NCI-H1417 treated with DMSO at 0.1 percent for 48 hours (cell line): Measurements from ENCODE around the gene ERP29.
"Not testable (repeated sequence)": the region's sequence is repeated elsewhere in the genome, so short reads cannot be mapped to it uniquely, and the experiment has no call there.

ENCODE experiments used
- DNase-seq: peaks from one replicate; lab custom pipeline; 2025; lab: John Stamatoyannopoulos, UW

The ERP29 gene

DNA sequence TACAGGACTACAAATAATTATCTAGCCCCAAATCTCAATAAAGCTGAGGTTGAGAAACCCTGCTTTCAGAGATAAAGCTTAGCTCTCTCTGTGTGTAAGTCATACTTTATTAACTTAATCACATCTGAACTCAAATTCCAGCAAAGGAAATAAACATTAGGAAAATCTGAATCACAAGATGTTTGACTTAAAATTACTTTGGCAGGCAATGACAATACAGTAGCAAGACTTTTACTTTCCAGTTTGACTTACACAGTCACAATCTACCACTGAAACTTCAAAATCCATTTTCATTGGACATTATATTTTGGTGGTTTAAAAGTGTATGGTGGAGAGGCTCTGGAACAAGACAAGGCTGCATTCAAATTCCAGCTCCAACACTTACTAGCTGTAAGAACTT is 11.7 kb upstream of the ERP29 start:
- no peak for DNase-seq

DNA sequence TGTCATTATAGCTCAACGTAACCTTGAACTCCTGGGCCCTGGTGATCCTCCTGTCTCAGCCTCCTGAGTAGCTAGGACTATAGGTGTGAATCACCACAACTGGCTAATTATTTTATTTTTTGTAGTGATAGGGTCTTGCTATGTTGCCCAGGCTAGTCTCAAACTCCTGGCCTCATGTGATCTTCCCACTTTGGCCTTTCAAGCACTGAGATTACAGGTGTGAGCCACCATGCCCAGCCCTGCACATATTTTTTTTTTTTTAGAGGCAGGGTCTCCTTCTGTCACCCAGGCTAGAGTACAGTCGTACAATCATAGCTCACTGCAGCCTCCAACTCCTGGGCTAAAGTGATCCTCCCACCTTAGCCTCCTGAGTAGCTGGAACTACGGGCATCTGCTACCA is 9.2 kb upstream of the ERP29 start:
- DNase-seq, result no peak

DNA sequence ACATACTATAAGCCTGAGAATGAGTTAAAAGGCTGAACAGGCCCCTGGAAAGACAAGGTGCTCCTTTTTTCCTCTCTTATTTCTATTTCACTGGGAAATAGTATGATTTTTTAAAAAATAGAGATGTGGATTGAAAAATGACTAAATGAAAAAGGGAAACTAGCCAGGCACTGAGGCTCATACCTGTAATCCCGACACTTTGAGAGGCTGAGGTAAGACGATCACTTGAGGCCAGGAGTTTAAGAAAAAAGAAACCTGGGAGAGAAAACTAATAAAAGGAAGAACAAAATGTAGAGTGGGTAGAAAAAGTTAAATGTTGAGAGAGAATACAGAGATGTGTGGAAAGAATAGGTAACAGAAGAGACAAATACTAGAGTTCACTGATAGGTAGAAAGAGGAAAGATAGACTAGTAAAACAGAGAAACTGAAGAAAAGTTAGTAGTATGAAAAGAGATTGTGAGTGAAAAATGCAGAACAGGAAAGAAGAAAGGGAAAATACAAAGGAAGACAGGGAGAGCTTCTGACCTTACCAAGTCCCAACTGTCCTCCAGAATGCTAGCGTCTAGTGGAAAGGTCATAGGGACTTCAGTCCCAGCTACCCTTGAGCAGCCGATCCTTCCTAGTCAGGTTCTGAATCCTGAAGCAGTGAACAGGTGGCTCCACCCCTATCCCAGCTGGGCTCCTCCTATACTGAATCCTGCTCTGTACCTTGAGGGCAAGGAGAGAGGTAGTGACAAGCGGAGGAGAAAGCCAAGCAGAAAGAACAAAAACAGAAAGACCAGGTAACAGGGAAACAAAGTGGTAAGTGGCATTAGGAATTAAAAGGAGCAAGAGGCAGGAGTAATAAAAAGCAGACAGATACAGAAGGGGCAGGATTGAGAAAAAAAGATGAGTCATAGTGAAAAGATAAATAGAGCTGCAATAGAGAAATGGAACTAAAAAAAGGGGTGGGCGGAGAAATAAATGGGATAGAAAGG is 7.5 kb upstream of the ERP29 start:
- DNase-seq, result no peak

- no peak for DNase-seq
Measured at GRCh38 chr12:112007945-112008344, 5.3 kb upstream of the ERP29 start.

GRCh38 chr12:112008918-112009317 is 4.3 kb upstream of the ERP29 start:
- no peak for DNase-seq

DNA sequence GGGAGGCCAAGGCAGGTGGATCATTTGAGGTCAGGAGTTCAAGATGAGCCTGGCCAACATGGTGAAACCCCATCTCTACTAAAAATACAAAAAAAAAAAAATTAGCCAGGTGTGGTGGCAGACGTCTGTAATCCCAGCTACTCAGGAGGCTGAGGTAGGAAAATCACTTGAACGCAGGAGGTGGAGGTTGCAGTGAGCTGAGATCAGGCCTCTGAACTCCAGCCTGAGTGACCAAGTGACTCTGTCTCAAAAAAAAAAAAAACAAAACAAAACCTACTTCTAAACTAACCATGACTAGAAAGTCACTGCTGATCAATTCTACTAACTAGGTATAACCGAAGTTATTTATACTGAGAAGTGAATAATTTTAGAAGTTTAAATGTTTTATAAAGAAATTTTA is 3.6 kb upstream of the ERP29 start:
- DNase-seq, result not testable (repeated sequence)

DNA sequence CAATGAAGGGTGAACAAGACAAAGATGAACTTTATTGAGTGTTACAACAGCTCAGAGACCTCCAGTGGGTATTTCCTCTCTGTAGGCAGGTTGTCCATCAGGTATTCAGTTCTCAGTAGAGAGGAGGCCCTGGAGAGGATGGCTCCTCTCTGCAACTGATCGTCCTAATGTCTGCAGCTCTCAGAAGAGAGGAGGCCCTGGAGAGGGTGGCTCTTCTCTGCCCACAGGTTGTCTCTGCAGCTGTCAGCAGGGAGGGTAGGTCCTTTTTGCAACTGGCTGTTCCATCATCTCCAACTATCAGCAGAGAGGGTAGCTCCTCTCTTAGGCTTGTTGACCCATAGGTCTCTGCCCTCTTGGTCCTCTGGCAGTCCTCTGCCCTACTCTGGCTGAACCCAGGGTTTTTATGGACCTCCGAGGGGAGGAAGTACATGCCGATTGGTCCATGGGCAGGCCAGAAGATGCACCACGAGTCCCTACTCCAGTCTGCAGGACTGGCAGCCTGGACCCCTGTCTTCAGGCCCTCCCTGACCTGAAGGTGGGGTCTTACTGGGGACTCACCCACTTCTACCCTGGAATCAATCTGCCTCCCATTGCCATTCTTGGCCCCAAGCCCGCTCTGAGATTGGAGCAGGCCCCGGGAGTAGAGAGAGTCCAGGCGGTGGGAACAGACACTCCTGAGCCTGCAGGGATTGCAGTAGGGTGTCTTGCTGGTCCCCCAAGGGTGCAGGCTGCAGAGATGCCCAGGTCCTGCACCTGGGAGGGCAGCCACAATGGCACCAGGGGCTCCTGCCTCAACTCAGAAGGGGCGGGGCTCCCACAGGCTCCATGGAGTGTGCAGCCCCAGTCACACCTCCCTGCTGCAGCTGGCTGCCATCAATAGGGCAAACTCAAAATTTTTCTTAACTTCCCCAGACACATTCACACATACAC is 2.5 kb upstream of the ERP29 start:
- no peak for DNase-seq

DNA sequence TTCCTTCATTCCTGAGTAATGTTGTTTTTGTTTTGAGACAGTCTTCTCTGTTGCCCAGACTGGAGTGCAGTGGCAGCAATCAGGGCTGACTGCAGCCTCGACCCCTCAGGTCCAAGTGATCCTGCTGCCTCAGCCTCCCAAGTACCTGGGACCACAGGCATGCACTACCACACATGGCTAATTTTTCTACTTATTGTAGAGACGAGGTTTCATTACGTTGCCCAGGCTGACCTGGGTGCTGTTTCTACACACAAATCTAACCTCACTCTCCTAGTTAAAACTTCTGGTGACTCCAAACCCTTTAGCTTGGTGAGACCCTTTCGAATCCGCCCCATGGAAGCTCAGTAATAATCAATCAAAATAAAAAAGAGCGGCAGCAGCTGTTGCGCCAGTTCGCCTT is 1.5 kb upstream of the ERP29 start:
- DNase-seq, result no peak

DNA sequence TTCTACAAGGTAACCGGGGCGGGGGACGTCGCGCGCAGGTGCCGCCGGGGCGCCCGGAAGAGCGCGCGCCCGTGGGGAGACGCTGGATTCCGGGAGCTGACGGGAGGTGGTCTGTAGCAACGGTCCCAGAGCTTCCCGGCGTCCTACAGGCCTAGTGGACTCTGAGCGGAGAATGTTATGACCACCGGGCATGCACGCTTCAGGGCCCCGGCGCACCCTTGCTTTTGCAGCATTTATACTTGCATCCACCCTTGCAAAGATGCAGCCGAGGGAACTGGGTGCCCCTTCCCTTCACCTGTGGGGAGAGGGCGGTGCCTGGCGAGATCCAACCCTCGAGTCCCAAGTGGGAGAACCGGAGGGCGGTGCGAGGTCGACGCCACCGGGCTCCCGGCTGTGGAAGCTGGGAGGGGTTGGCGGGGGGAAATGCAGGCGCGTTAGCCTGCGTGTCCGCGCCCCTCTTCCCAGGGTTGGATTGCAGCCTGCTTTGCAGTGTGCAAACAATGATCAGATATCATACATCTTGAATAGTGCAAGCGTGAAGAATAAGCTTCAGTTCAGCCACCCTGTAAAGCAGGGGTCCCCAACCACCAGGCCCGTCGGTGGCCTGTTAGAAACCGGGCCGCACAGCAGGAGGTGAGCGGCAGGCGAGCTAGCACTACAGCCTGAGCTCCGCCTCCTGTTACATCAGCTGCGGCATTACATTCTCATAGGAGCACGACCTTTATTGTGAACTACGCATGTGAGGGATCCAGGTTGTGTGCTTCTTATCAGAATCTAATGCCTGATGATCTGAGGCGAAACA is 576 bp downstream of the ERP29 start:
- DNase-seq, result peak; percentile 17

DNA sequence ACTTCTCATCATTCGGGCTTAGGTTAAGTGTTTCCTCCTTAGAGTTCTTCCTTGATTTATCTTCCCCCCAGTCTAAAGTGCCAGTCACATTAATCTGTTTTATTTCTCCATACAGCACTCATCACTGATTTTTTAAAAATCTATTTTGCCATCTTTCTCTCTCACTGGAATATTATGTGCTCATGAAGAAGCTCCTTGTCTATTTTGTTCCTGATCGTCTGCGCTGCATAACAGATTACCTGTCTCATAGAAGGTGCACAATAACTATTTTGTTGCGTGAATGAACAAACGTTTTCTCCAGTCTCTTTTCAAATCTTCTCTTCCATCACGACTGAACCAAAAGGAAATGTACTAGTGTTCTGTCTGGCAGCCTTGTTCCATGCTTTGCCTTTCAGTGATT is 2.7 kb downstream of the ERP29 start:
- DNase-seq, result no peak

DNA sequence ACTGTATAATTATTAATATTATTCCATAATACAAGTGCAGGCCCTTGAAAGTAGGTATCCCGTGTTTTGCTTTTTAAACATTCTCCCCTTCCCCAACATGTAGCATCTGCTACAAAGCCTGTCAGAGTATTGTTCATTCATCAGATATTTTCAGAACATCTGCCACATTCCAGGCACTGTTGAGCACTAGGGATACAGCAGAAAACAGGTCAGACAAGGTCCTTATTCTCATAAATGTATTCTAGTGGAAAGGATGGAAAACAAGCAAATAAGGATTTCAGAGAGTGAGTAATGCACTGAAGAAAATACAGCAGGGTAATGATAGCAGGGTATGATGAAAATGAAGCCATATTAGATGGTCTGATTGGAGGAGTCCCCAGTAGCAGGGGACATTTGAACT is 3.8 kb downstream of the ERP29 start:
- no peak for DNase-seq

DNA sequence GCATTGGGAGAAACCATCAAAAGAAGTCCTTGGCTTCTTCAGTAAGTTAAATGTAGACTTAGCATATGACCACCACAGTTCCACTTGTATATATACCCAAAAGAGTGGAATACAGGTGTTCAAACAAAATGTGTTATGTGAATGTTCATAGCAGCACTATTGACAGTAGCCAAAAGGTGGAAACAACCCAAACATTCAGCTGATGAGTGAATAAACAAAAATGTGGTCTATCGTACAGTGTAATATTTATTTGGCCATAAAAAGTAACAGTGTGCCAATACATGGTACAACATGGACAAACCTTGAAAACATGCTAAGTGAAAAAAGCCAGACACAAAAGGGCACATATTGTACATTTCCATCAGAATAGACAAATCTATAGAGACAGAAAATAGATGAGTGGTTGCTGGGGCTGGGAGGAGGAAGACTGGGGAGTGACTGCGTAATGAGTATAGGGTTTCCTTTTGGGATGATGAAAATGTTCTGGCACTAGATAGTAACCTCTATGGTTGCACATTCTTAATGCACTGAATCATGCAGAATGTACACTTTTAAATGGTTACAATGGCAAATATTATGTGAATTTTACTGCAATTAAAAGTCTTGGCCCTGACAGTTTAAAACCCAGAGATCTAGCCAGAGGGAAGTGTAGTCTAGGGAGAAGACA is 5.5 kb downstream of the ERP29 start:
- DNase-seq, result no peak

DNA sequence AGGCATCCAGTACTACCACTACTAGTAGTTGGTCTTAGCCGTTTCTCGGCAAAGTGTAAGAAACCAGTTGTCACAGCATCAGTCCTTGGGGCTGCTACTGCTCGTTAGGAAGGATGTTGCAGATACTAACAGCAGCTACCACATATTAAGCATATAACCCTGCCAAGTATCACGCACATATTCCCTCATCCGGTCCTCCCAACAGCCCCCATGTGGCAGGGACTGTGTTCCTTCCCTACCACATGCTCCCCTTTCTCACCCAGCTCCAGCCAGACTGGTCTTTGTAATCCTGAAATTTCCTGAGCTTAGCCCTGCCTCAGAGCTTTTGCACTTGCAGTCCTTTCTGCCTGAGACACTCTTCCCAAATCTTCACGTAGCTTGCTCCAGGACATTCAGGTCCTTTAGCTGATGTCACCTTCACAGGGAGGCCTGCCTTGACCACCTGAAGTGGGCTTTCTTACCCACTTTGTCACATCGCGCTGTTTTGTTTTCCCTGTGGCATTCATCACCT is 7.8 kb downstream of the ERP29 start:
- DNase-seq, result no peak

DNA sequence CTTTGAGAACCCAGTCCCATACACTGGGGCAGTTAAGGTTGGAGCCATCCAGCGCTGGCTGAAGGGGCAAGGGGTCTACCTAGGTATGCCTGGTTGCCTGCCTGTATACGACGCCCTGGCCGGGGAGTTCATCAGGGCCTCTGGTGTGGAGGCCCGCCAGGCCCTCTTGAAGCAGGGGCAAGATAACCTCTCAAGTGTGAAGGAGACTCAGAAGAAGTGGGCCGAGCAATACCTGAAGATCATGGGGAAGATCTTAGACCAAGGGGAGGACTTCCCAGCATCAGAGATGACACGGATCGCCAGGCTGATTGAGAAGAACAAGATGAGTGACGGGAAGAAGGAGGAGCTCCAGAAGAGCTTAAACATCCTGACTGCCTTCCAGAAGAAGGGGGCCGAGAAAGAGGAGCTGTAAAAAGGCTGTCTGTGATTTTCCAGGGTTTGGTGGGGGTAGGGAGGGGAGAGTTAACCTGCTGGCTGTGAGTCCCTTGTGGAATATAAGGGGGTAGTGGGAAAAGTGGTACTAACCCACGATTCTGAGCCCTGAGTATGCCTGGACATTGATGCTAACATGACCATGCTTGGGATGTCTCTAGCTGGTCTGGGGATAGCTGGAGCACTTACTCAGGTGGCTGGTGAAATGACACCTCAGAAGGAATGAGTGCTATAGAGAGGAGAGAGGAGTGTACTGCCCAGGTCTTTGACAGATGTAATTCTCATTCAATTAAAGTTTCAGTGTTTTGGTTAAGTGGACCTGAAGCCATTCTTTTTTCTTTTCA is 9.2 kb downstream of the ERP29 start:
- DNase-seq, result no peak

DNA sequence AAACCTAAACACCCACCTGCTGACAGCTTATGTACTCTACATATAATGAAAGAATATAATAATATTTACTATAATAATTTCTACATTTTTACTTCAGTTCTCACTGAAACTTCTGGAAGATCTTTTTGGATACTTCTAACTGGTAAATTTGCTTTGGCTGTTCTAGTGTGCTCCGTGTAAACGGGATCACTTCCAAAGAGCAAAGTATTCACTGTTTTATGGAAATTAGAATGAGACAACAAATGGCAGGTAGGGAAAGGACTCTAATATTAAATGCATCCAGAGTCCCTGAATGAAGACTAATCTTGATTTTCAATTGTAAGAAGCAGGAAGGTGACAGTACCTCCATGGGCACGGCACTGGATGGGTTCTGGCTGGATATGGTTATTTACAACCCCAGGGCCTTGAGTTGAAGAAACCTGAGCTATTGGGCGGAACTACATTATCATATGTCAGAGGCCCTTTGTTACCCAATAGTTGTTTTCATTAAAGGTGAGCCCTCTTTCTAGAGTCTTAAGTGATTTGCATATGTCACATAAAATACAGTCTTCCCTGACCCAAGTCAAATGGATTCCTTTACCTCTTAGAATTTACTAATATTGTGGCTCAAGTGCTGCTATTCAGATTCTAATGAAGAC is 10.7 kb downstream of the ERP29 start:
- DNase-seq, result no peak

DNA sequence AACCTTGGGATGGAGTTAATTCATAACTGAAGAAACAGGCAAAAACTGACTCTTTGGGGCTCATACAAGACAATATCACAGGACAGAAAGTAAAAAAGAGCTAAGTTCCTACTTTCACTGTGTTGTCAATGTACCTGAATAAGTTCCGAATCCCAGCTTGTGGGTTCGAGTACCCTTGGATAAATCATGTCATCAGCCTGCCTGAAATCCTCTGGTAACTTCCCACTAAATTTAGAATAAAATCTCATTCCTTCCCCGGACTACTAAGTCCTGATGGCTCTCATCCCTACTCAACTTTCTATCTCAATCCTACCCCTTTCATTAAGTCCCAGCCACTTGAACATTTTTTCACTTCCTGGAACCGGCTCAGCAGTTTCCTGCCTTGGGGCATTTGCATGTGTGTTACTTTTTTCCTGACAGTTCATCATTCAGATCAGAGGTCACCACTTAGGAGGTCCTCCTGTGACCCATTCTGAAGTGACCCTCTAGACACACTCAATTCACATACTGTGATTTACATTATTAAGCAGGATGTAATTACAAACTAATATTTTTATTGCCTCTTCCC is 12.7 kb downstream of the ERP29 start:
- no peak for DNase-seq

- no peak for DNase-seq
Measured at GRCh38 chr12:112029301-112029700, 16.1 kb downstream of the ERP29 start.

DNA sequence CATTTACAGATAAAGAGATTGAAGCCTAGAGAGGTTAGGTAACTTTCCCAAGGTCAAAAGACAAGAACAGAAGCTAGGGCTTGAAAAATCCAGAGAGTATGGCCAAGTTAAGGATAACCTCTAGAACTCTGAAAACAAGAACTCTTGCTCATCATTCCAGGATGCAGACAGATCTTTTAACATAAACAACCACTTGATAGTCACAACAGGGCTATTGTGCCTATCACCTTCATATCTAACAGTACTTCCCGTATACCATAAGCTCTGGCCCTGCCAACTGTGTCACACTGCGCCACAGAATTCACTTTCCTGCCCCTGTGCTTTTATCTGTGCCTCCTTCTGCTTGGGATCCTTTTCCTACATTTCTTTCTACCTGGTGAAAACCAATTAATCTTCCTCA is 18.2 kb downstream of the ERP29 start:
- no peak for DNase-seq

DNA sequence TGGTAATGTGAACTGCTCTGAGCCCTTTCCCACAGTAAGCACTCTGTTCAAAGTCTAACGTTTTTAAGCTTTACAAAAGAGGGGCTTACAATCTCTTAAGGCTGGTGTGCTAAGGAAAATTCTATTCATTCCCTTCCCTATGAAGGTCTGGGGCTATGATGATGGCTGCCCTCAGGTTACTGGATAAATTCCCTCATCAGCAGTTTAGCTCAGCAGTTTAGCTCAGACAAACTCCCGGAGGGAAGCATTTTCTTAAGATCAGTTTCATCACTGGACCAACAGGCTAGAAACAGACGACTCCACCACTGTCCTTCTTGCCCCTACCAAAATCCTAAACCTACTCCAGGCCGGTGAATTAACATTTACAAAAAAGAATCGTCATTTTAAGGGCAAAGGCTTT is 19.1 kb downstream of the ERP29 start:
- no peak for DNase-seq
